Measurements from ENCODE around the gene OR51Q1. TPM values are rescaled to one million over a fixed set of nuclear protein-coding genes. Genes with fewer than 3 reads are reported as not detected.
A peak's percentile ranks its signal among the peaks of the same experiment; 100 is the strongest.

OR51Q1 gene, protein sequence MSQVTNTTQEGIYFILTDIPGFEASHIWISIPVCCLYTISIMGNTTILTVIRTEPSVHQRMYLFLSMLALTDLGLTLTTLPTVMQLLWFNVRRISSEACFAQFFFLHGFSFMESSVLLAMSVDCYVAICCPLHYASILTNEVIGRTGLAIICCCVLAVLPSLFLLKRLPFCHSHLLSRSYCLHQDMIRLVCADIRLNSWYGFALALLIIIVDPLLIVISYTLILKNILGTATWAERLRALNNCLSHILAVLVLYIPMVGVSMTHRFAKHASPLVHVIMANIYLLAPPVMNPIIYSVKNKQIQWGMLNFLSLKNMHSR
- not detected for total RNA-seq

DNA sequence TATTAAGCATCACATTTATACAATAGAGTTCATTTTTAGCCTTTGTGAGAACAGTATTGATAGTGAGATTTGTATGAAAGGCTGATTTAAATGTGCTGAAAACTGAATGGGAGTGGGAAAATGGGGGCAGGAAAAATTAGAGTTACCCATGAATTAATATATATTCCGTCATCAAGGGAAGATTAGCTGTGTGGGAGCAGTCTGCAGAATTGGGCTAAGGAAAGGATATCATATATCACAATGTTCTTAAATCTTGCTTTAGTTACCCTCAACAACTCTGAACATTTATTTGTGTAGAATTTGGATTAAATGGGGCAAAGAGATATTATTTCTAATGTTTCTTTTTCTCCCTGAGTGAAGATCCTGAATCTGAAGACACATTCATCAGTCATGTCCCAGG is at the start of gene OR51Q1:
TSS of gene OR51Q1 (plus strand) at position 301 of the 400 bp plus-strand sequence. CDS start at position 391, 90 bp downstream.
- H3K4me1 Mint-ChIP-seq (ENCODE audit: low read depth): no peaks in the 10 kb centered on the region
- intact Hi-C loops (cut with micrococcal nuclease): no loop called here
- peaks cover 18% of the 10 kb centered on the region for H3K27me3 Mint-ChIP-seq (ENCODE audit: low read depth)
- CTCF ChIA-PET: no interaction called here
- no peaks in the 10 kb centered on the region for H3K36me3 Mint-ChIP-seq (ENCODE audit: low read depth)
- no peak within 1 kb of the TSS for H3K4me3 Mint-ChIP-seq
- no peak within 1 kb of the TSS for H3K27ac Mint-ChIP-seq
- no peaks in the 10 kb centered on the region for H3K9me3 Mint-ChIP-seq
- DNase-seq: no peak

DNA sequence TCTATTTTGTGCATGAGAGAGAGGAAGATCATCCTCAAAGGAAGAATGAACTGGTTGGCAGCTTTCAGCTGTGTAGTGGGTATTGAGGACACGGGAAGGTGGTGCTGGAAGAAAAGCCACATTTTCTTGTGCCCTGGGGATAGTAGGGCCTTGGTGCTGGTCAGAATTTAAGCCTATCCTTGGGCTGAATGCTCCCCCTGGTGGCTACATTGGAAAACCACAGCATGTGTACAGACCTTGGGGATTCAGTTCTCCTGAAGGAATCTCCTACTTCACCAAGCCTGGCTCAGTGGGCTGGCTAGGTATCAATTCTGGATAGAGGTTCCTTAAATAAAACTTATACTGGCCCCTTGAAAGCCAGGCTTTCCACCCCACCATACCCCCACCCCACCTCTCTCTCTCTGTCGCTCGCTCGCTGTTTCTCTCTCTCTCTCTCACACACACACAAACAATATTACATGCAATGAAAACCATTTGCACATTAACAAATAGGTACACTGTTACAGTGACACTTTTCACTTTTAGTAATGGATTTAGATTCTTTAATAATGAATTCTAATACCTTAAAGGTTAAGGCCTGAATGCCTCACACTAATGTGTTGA is 41.1 kb upstream of the OR51Q1 start:
- H3K27me3 Mint-ChIP-seq (ENCODE audit: low read depth): no peaks in the 10 kb centered on the region
- CTCF ChIA-PET: interaction anchor here (1.6 kb wide), 1 partner anchor 9 kb away, joined by 3 read pairs; no protein-coding TSS in a partner anchor

DNA sequence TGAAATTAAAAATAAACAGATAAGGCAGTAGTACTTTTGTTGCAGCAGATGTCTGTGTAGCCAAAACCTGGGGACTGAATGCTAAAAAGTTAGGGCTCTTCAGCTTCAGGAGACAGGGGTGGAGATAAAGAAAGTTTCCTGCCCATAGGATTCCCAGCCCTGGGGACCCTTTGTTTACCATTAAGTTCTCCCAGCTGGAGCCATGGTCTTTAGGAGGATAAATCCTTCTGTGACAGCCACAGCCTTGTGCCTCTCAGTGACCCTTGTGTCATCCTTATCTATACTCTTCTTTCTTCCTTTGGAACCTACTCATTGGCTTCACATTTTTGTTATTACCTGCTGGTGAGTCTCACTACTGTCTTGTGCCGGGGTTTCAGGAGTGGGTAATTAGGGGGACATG is 38.3 kb upstream of the OR51Q1 start, which contains the start of gene OR51M1:
TSS of gene OR51M1 (plus strand) at position 237 of the 400 bp plus-strand sequence. CDS start 5,587 bp downstream, outside the sequence.
- intact Hi-C loops (cut with micrococcal nuclease): loop anchor here (5.0 kb wide), 1 partner anchor 424 kb away; the partner anchor contains the start of gene OR52N2
- no peaks in the 10 kb centered on the region for H3K4me1 Mint-ChIP-seq (ENCODE audit: low read depth)
- no peak within 1 kb of the TSS for H3K27ac Mint-ChIP-seq
- no peaks in the 10 kb centered on the region for H3K27me3 Mint-ChIP-seq (ENCODE audit: low read depth)
- H3K9me3 Mint-ChIP-seq: no peaks in the 10 kb centered on the region
- no peak for DNase-seq
- CTCF ChIA-PET: no interaction called here
- no peak within 1 kb of the TSS for H3K4me3 Mint-ChIP-seq
- no peaks in the 10 kb centered on the region for H3K36me3 Mint-ChIP-seq (ENCODE audit: low read depth)

More for the DNA sequence above, 41.1 kb upstream of the OR51Q1 start:
- Mint-ChIP-seq H3K27ac (no peak overlapping the region), H3K4me3 (no peak overlapping the region), H3K4me1 (ENCODE audit: low read depth) (no peaks in the 10 kb centered on the region), H3K36me3 (ENCODE audit: low read depth) (no peaks in the 10 kb centered on the region), H3K9me3 (no peaks in the 10 kb centered on the region)
- intact Hi-C loops (cut with micrococcal nuclease): loop anchor here (1.0 to 5.0 kb wide), 4 partner anchors 257 to 755 kb away; partner anchors contain the start of genes OR51D1 and OR52N2
- DNase-seq: peak; percentile 52

DNA sequence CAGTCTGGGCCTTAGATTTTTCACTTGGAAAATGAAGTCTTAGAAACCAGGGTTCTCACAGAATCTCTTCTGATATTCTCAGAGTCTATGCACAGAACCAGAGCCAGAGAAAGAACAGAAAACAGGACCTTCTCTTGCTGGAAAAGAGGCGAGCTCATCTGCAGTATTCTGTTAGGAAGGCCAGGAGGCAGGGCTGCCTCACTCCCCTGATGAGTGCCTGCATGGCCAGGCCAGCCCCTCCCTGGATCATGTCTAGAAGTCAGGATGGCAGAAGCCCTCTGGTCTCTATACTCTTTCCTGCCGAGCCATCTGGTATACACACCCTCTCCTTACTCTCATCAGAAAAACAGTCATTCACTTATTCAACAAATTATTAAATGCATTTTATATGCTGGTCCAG is 37.6 kb upstream of the OR51Q1 start:
- Mint-ChIP-seq H3K36me3 (ENCODE audit: low read depth) (no peaks in the 10 kb centered on the region), H3K9me3 (no peaks in the 10 kb centered on the region), H3K27ac (no peak overlapping the region), H3K27me3 (ENCODE audit: low read depth) (no peaks in the 10 kb centered on the region), H3K4me3 (no peak overlapping the region), H3K4me1 (ENCODE audit: low read depth) (no peaks in the 10 kb centered on the region)
- no peak for DNase-seq
- CTCF ChIA-PET: no interaction called here
- intact Hi-C loops (cut with micrococcal nuclease): loop anchor here (5.0 kb wide), 1 partner anchor 423 kb away; the partner anchor contains the start of gene OR52N2

DNA sequence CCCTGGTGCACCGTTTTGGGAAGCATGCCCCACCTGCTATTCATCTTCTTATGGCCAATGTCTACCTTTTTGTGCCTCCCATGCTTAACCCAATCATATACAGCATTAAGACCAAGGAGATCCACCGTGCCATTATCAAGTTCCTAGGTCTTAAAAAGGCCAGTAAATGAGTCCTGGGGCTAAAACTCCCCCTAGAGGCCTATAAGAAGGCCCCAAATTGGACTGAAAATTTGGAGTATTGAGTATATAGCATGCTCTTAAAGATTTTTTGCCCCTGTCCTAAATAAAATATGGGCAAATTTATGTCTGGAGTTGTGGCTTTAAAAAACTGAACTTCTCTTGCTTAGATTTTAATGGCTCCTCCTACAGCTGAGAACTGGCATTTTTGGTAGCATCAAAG is 31.7 kb upstream of the OR51Q1 start:
- Mint-ChIP-seq H3K9me3 (no peaks in the 10 kb centered on the region), H3K27me3 (ENCODE audit: low read depth) (no peaks in the 10 kb centered on the region), H3K4me1 (ENCODE audit: low read depth) (no peaks in the 10 kb centered on the region), H3K27ac (no peak overlapping the region), H3K4me3 (no peak overlapping the region), H3K36me3 (ENCODE audit: low read depth) (no peaks in the 10 kb centered on the region)
- CTCF ChIA-PET: interaction anchor here (0.7 kb wide), 1 partner anchor 9 kb away, joined by 3 read pairs; no protein-coding TSS in a partner anchor
- intact Hi-C loops (cut with micrococcal nuclease): no loop called here
- DNase-seq: no peak

DNA sequence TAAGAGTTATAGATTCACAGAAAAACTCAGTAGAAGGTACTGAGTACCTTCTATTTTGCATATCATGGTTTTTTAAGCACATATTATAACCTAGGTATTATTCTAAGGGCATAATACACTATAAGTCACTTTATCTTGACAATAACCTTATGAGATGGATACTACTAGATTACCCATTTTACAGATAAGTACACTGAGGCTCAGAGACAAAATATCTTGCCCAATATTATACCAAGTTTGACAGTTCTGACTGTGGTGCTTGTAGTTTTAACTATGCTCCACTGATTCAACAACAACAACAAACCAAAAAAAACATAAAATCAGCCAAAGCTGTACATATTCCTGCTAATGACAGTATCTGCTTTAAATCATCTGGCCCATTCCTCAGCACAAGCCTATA is 27.8 kb upstream of the OR51Q1 start:
- H3K27me3 Mint-ChIP-seq (ENCODE audit: low read depth): no peaks in the 10 kb centered on the region
- no peaks in the 10 kb centered on the region for H3K9me3 Mint-ChIP-seq
- H3K27ac Mint-ChIP-seq: no peak overlapping the region
- H3K4me1 Mint-ChIP-seq (ENCODE audit: low read depth): no peaks in the 10 kb centered on the region
- intact Hi-C loops (cut with micrococcal nuclease): no loop called here
- no peak overlapping the region for H3K4me3 Mint-ChIP-seq
- no peak for DNase-seq
- no peaks in the 10 kb centered on the region for H3K36me3 Mint-ChIP-seq (ENCODE audit: low read depth)
- CTCF ChIA-PET: no interaction called here

DNA sequence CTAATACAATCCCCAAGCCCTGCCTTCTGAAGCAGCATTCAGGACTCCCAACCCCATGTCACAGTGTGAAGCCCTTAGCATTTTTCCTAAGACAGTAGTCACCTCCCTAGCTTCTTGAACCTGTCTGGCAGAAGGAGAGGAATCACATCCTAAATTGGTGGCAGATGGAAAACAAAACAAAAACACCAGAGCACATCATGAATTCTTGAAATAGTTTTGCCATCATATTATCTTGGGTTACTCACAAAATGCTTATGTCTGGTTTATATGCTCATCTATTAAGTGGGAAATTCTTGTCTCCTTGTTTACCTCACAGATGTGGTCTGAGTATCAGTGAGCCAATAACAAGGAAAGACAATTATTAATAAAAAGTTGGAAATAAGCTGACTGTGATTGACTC is 23.0 kb upstream of the OR51Q1 start:
- H3K27me3 Mint-ChIP-seq (ENCODE audit: low read depth): no peaks in the 10 kb centered on the region
- no peak overlapping the region for H3K27ac Mint-ChIP-seq
- no peak overlapping the region for H3K4me3 Mint-ChIP-seq
- intact Hi-C loops (cut with micrococcal nuclease): no loop called here
- H3K9me3 Mint-ChIP-seq: no peaks in the 10 kb centered on the region
- CTCF ChIA-PET: interaction anchor here (0.7 kb wide), 1 partner anchor 12 kb away, joined by 4 read pairs; no protein-coding TSS in a partner anchor
- no peaks in the 10 kb centered on the region for H3K4me1 Mint-ChIP-seq (ENCODE audit: low read depth)
- no peaks in the 10 kb centered on the region for H3K36me3 Mint-ChIP-seq (ENCODE audit: low read depth)
- no peak for DNase-seq

DNA sequence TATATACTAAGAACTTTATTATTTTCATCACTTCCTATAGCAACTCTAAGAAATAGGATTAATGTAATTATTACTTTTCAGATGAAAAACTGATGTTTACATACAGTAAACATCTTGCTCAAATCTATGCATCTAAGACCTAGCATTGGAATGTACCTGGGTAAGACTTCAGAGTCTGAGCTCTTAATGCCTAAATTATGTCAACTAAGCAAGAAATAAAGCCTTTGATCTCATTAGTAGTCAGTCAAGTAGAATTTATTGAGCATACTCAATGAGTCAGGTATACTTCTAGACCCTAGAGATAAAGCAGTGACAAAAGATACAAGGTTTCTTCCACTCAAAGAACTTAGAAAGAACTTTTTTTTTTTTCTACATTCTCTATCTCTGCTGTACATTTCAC is 16.7 kb upstream of the OR51Q1 start:
- H3K4me3 Mint-ChIP-seq: no peak overlapping the region
- no peaks in the 10 kb centered on the region for H3K4me1 Mint-ChIP-seq (ENCODE audit: low read depth)
- no peaks in the 10 kb centered on the region for H3K36me3 Mint-ChIP-seq (ENCODE audit: low read depth)
- H3K27me3 Mint-ChIP-seq (ENCODE audit: low read depth): peaks cover 10% of the 10 kb centered on the region
- no peaks in the 10 kb centered on the region for H3K9me3 Mint-ChIP-seq
- CTCF ChIA-PET: no interaction called here
- intact Hi-C loops (cut with micrococcal nuclease): no loop called here
- no peak overlapping the region for H3K27ac Mint-ChIP-seq
- DNase-seq: no peak

DNA sequence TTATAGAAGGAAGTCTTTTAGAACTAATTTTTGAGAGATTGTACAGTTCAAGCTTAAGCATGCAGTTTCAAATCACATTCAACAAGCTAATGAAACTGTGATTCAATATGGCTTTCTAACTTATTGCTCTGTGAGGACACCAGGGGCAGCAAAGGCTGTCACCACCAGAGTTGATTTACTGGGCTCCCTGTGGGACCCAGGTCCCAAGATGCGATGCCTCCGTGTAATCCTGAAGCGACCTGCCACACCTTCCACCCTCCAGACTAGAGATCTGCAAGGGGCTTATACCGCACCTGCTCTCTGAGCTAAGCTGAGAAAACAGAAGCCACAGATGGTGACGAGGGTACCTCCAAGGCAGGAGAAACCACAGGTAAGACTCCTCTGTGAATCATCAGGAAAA is 918 bp upstream of the OR51Q1 start:
- H3K4me1 Mint-ChIP-seq (ENCODE audit: low read depth): no peaks in the 10 kb centered on the region
- no peak for DNase-seq
- H3K27me3 Mint-ChIP-seq (ENCODE audit: low read depth): peaks cover 18% of the 10 kb centered on the region
- no peak overlapping the region for H3K4me3 Mint-ChIP-seq
- no peak overlapping the region for H3K27ac Mint-ChIP-seq
- intact Hi-C loops (cut with micrococcal nuclease): no loop called here
- H3K9me3 Mint-ChIP-seq: no peaks in the 10 kb centered on the region
- no peaks in the 10 kb centered on the region for H3K36me3 Mint-ChIP-seq (ENCODE audit: low read depth)
- CTCF ChIA-PET: interaction anchor here (0.5 kb wide), 1 partner anchor 476 kb away, joined by 3 read pairs; no protein-coding TSS in a partner anchor

DNA sequence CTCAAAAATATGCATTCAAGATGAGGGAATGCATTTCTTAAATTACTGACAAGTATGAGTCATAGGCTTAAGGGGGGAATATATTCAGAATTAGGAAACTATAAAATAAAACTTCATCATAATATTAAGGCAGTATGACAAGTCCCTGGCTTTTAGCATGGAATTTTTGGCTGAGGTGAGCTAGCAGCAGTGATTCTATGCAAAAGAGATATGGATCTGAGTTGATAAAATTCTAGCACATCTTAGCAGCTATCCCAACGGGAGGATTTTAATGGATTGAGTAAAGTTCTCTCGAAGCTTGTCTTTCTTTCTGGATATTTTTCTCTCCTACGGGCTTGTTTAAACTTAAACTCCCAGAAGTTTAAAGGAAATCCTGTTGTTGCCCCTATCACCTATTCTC is 1.2 kb downstream of the OR51Q1 start:
- Mint-ChIP-seq H3K4me3 (no peak overlapping the region), H3K27me3 (ENCODE audit: low read depth) (peaks cover 18% of the 10 kb centered on the region), H3K9me3 (no peaks in the 10 kb centered on the region), H3K4me1 (ENCODE audit: low read depth) (no peaks in the 10 kb centered on the region), H3K36me3 (ENCODE audit: low read depth) (no peaks in the 10 kb centered on the region), H3K27ac (no peak overlapping the region)
- no peak for DNase-seq
- intact Hi-C loops (cut with micrococcal nuclease): no loop called here
- CTCF ChIA-PET: no interaction called here

DNA sequence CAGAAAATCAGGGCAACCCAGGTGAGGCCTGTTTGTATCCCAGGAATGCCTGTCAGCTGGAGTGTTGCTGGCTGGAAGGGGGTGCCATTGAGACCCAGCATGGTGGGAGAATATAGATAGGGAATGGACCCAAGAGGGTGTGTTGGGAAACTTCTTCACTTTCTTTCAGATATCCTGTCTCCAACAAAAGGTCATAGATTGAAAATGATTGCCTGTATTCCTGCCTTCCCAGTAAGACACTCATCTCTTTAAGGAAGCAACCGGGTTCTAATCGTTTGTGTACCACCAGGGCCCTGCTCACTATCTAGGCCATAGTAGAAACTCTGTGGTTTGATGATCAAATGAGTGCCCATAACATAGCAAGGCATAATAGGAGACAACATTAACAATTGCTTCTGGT is 19.5 kb downstream of the OR51Q1 start, which contains the start of gene OR51I1:
TSS of gene OR51I1 (minus strand) at position 101 of the 400 bp plus-strand sequence. CDS start at position 101, 0 bp downstream.
- H3K4me3 Mint-ChIP-seq: no peak within 1 kb of the TSS
- peaks cover 13% of the 10 kb centered on the region for H3K27me3 Mint-ChIP-seq (ENCODE audit: low read depth)
- CTCF ChIA-PET: no interaction called here
- no peak for DNase-seq
- no peaks in the 10 kb centered on the region for H3K4me1 Mint-ChIP-seq (ENCODE audit: low read depth)
- H3K36me3 Mint-ChIP-seq (ENCODE audit: low read depth): no peaks in the 10 kb centered on the region
- H3K9me3 Mint-ChIP-seq: no peaks in the 10 kb centered on the region
- intact Hi-C loops (cut with micrococcal nuclease): no loop called here
- no peak within 1 kb of the TSS for H3K27ac Mint-ChIP-seq

DNA sequence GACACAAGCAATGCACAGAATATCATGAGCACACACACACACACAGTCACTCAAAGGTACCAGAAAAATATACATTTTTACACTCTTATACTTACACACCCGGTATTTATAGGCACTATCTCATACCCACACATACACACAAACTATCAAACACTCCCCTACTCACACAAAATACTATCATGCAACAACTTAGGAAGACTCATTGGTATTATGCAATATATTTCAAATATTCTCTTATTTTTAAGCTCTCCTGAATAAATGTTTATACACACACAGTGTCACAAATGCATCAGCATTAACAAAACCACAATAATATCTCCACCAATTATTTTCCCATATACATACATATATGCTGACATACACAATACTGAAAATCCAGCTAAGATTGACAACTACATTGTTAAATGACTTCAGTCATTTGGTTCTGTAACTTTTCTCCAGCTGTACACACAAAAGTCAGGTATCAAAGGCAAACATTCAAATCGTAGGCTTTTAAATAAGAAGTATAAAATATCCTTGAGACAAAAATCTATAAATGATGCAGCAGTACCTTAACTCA is 22.0 kb downstream of the OR51Q1 start:
- intact Hi-C loops (cut with micrococcal nuclease): no loop called here
- Mint-ChIP-seq H3K4me3 (no peak overlapping the region), H3K36me3 (ENCODE audit: low read depth) (no peaks in the 10 kb centered on the region), H3K9me3 (no peaks in the 10 kb centered on the region), H3K4me1 (ENCODE audit: low read depth) (no peaks in the 10 kb centered on the region), H3K27ac (no peak overlapping the region), H3K27me3 (ENCODE audit: low read depth) (peaks cover 15% of the 10 kb centered on the region)
- DNase-seq: no peak
- CTCF ChIA-PET: no interaction called here

All from activated naive CD4-positive, alpha-beta T cell treated with anti-CD3 and anti-CD28 coated beads for 36 hours (primary cell).